HG03108 (cell line): ENCODE results near the gene ALG11.
"Not testable (repeated sequence)": the region's sequence is repeated elsewhere in the genome, so short reads cannot be mapped to it uniquely, and the experiment has no call there.

Experiments used
- ATAC-seq: cut with Tn5 transposase; IDR thresholded peaks from one replicate; pipeline ENCODE4 v1.9.1; 2021; ENCODE audit warnings: moderate library complexity; ENCODE audit not compliant: unreplicated experiment

ALG11 gene

GRCh38 chr13:52026246-52026626 lies 14.0 kb downstream of the ALG11 start:
- ATAC-seq, result no peak

DNA sequence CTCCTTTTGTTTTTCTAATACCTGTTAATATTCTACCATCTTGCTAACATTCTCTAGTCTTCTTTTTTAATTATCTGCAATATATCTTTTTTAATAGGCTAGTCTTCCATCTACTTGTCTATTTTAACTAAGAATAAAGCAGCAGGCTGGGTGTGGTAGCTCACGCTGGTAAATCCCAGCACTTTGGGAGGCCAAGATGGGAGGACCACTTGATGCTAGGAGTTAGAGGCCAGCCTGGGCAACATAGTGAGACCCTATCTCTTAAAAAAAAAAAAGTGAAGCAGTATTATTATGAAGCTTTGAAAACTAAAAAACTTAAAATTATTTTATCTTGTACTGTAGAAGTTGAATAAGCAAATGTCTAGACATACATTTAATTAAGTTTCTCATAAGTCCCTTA lies 15.6 kb downstream of the ALG11 start:
- ATAC-seq, result no peak

DNA sequence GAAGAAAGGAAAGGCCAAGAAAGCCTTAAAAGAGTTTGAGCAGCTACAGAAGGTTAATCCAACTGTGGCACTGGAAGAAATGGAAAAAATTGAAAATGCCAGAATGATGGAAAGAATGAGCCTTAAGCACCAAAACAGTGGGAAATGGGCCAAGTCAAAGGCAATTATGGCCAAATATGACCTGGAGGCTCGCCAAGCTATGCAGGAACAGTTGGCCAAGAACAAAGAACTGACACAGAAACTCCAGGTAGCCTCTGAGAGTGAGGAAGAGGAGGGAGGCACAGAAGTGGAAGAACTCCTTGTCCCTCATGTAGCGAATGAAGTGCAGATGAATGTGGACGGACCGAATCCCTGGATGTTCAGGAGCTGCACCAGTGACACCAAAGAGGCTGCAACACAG lies 17.4 kb downstream of the ALG11 start:
- ATAC-seq, result no peak

GRCh38 chr13:52030401-52030800 lies 18.2 kb downstream of the ALG11 start:
- ATAC-seq, result not testable (repeated sequence)

GRCh38 chr13:52033039-52033438 lies 20.8 kb downstream of the ALG11 start:
- ATAC-seq, result no peak

GRCh38 chr13:52034616-52035226 lies 22.5 kb downstream of the ALG11 start:
- no peak for ATAC-seq

DNA sequence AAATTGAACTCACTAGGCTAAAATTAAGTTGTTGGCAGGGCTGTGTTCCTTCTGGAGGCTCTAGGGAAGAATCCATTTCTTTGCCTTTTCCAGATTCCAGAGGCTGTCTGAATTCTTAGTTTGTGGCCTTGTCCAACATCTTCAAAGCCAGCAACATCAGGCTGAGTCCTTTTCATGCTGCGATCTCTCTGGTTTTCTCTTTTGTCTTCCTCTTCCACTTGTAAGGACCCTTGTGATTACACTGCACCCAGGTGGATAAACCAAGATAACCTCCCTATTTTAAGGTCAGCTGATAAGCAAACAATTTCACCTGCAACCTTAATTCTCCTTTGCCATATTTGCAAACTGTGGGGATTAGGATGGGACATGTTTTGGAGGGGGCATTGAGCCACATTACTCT lies 23.8 kb downstream of the ALG11 start:
- ATAC-seq, result no peak

- no peak for ATAC-seq
Observed at GRCh38 chr13:52043675-52044074, 31.5 kb downstream of the ALG11 start.

DNA sequence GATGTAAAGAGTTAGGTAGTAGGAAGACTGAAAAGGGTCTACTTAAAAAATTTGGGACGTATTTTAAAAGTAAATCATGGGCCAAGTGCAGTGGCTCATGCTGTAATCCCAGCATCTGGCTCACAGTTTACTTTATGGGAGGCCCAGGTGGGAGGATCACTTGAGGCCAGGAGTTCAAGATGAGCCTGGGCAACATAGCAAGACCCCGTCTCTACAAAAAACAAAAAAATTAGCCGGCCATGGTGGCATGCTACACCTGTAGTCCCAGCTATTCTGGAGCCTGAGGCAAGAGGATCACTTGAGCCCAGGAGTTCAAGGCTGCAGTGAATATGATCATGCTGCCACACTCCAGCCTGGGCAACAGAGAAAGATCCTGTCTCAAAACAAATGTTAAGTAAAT lies 35.3 kb downstream of the ALG11 start:
- no peak for ATAC-seq

GRCh38 chr13:52048516-52048915 lies 36.3 kb downstream of the ALG11 start:
- no peak for ATAC-seq

- ATAC-seq, result no peak
Observed at GRCh38 chr13:52051400-52051799, 39.2 kb downstream of the ALG11 start.

- no peak for ATAC-seq
Observed at GRCh38 chr13:52053460-52053859, 41.3 kb downstream of the ALG11 start.

GRCh38 chr13:52061064-52061463 lies 48.9 kb downstream of the ALG11 start:
- ATAC-seq, result not testable (repeated sequence)

- no peak for ATAC-seq
Observed at GRCh38 chr13:52061587-52061986, 49.4 kb downstream of the ALG11 start.

GRCh38 chr13:52067237-52067636 lies 55.0 kb downstream of the ALG11 start:
- ATAC-seq, result no peak

DNA sequence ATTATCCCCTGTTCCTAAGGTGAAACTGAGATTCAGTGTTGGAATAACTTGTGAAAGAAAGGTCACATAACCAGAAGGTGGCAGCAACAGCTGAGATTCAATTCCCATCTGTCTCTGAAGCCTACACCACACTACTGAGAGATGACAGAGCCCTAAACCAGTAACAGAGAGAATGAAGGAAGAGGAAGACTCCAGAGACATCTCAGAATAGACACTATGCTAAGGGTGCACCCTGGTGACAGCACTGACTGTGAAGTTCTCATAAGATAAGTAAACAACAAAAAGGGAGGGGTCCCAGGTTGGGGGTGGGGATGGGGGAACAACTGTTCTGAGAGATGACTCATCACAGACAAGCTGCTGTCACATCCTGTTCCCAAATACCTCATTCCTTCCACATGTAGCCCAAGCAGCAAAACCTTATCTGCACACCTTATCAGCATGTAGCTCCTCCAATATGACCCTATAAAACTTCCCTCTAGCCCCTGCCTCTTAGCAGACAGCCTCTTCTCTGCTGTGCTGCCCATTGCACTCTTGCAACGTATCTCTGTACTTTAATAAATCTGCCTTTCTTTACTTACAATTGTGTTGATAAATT lies 58.8 kb downstream of the ALG11 start:
- no peak for ATAC-seq
